Peyer's patch (tissue), 4 donors: Measurements from ENCODE around the gene GBP1.

Experiments used
- POLR2A ChIP-seq, 2 donors: fragments of 450-650 bp; IDR thresholded peaks; one replicate each; pipeline ENCODE4 v1.5.1; 2017; ENCODE audit warnings: antibody characterized with exemption in 2 of 2, mild to moderate bottlenecking in 2 of 2, moderate library complexity in 2 of 2
- TF ChIP-seq, protein P1 (sequence below), 6 experiments: fragments of 450-650 bp in 4 of 6; fragments of 200-600 bp in 2 of 6; sonication (generic) in 1 of 6; IDR thresholded peaks; one replicate each; pipeline ENCODE4 v1.5.1; 2017 to 2019; ENCODE audit warnings: antibody characterized with exemption in 6 of 6, mild to moderate bottlenecking in 3 of 6, moderate library complexity in 1 of 6

DNA sequence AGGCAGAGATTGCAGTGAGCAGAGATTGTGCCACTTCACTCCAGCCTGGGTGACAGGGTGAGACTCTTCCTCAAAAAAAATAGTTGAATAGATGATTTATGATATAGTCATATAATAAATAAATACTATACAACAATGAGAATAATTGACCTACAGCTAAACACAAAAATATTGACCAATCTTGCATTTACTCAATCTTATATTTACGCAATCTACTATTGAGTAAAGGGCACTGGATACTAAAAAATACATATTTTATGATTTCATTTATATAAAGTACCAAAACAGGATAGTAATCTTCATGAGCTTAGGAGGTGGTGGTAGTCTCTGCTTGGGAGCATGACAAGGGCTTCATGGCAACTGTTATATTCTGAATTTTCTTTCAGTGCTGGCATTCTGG is 23.3 kb downstream of the GBP1 start:
- no peak for TF ChIP-seq POLR2A (IDR thresholded peaks at IDR 0.05)
- TF ChIP-seq, protein P1, sequence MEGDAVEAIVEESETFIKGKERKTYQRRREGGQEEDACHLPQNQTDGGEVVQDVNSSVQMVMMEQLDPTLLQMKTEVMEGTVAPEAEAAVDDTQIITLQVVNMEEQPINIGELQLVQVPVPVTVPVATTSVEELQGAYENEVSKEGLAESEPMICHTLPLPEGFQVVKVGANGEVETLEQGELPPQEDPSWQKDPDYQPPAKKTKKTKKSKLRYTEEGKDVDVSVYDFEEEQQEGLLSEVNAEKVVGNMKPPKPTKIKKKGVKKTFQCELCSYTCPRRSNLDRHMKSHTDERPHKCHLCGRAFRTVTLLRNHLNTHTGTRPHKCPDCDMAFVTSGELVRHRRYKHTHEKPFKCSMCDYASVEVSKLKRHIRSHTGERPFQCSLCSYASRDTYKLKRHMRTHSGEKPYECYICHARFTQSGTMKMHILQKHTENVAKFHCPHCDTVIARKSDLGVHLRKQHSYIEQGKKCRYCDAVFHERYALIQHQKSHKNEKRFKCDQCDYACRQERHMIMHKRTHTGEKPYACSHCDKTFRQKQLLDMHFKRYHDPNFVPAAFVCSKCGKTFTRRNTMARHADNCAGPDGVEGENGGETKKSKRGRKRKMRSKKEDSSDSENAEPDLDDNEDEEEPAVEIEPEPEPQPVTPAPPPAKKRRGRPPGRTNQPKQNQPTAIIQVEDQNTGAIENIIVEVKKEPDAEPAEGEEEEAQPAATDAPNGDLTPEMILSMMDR (IDR thresholded peaks at IDR 0.05) = no peak
